ENCODE data around the gene ERMARD. TPM values are rescaled to one million over a fixed set of nuclear protein-coding genes. Genes with fewer than 3 reads are reported as not detected.

ERMARD gene
- 12.2 and 19.0 TPM in 2 replicates for total RNA-seq (2012; rRNA removed)

- peak within 1 kb of the TSS; percentile 99 for H3K9ac ChIP-seq (ENCODE audit: low read depth, low read length)
- H3K4me2 ChIP-seq (ENCODE audit: low read length), result peak within 1 kb of the TSS; percentile 93
- H3K9me3 ChIP-seq (replicated peaks; ENCODE audit: low read length), result no peaks in the 10 kb centered on the region
- H3K4me3 ChIP-seq (ENCODE audit: low read length), result peak within 1 kb of the TSS; percentile 98
- H3K27me3 ChIP-seq (ENCODE audit: control insufficient read depth, insufficient read depth, low read length), result no peaks in the 10 kb centered on the region
- H3K4me1 ChIP-seq (ENCODE audit: control insufficient read depth, insufficient read depth, low read length), result peaks cover 17% of the 10 kb centered on the region
- peaks cover 1% of the 10 kb centered on the region for H3K36me3 ChIP-seq (ENCODE audit: insufficient read depth, low read length)
These were observed at the start of gene ERMARD, which contains the start of gene DYNLT2 for GRCh38 chr6:169751242-169752073. ERMARD (plus strand) TSS chr6:169751622; CDS start chr6:169751658, 36 bp downstream. DYNLT2 (minus strand) TSS chr6:169751572; CDS start chr6:169751458, 114 bp downstream.

GRCh38 chr6:169701954-169702839 is 49.2 kb upstream of the ERMARD start, which contains the start of the genes C6orf120 and WDR27:
C6orf120 (plus strand) TSS chr6:169702126; CDS start chr6:169702460, 334 bp downstream.
WDR27 (minus strand) TSS chr6:169702029; CDS start chr6:169689005, 13,024 bp downstream.
- Histone ChIP-seq H3K9ac (ENCODE audit: low read depth, low read length) (peak within 1 kb of the TSS; percentile 95), H3K4me1 (ENCODE audit: control insufficient read depth, insufficient read depth, low read length) (peaks cover 32% of the 10 kb centered on the region), H3K9me3 (replicated peaks; ENCODE audit: low read length) (no peaks in the 10 kb centered on the region), H3K36me3 (ENCODE audit: insufficient read depth, low read length) (peaks cover 13% of the 10 kb centered on the region), H3K4me2 (ENCODE audit: low read length) (peak within 1 kb of the TSS; percentile 90), H3K4me3 (ENCODE audit: low read length) (peak within 1 kb of the TSS; percentile 82), H3K27me3 (ENCODE audit: control insufficient read depth, insufficient read depth, low read length) (no peaks in the 10 kb centered on the region)

GRCh38 chr6:169702840-169703246 is 48.6 kb upstream of the ERMARD start:
- Histone ChIP-seq H3K4me2 (ENCODE audit: low read length) (peak overlapping the region; percentile 90), H3K27me3 (ENCODE audit: control insufficient read depth, insufficient read depth, low read length) (no peaks in the 10 kb centered on the region), H3K4me3 (ENCODE audit: low read length) (peak overlapping the region; percentile 82), H3K4me1 (ENCODE audit: control insufficient read depth, insufficient read depth, low read length) (peaks cover 32% of the 10 kb centered on the region), H3K36me3 (ENCODE audit: insufficient read depth, low read length) (peaks cover 13% of the 10 kb centered on the region), H3K9ac (ENCODE audit: low read depth, low read length) (peak overlapping the region; percentile 95), H3K9me3 (replicated peaks; ENCODE audit: low read length) (no peaks in the 10 kb centered on the region)

GRCh38 chr6:169707772-169708171 is 43.6 kb upstream of the ERMARD start:
- Histone ChIP-seq H3K36me3 (ENCODE audit: insufficient read depth, low read length) (peaks cover 13% of the 10 kb centered on the region), H3K4me3 (ENCODE audit: low read length) (no peak overlapping the region), H3K4me1 (ENCODE audit: control insufficient read depth, insufficient read depth, low read length) (peaks cover 17% of the 10 kb centered on the region), H3K27me3 (ENCODE audit: control insufficient read depth, insufficient read depth, low read length) (no peaks in the 10 kb centered on the region), H3K4me2 (ENCODE audit: low read length) (no peak overlapping the region), H3K9ac (ENCODE audit: low read depth, low read length) (no peak overlapping the region), H3K9me3 (replicated peaks; ENCODE audit: low read length) (no peaks in the 10 kb centered on the region)

- no peak overlapping the region for H3K9ac ChIP-seq (ENCODE audit: low read depth, low read length)
- peaks cover 13% of the 10 kb centered on the region for H3K36me3 ChIP-seq (ENCODE audit: insufficient read depth, low read length)
- H3K9me3 ChIP-seq (replicated peaks; ENCODE audit: low read length), result no peaks in the 10 kb centered on the region
- H3K27me3 ChIP-seq (ENCODE audit: control insufficient read depth, insufficient read depth, low read length), result no peaks in the 10 kb centered on the region
- H3K4me1 ChIP-seq (ENCODE audit: control insufficient read depth, insufficient read depth, low read length), result peaks cover 2% of the 10 kb centered on the region
- H3K4me3 ChIP-seq (ENCODE audit: low read length), result no peak overlapping the region
- no peak overlapping the region for H3K4me2 ChIP-seq (ENCODE audit: low read length)
These were observed 42.1 kb upstream of the ERMARD start for GRCh38 chr6:169709293-169709692.

GRCh38 chr6:169710009-169710408 is 41.4 kb upstream of the ERMARD start:
- H3K9ac ChIP-seq (ENCODE audit: low read depth, low read length), result no peak overlapping the region
- no peaks in the 10 kb centered on the region for H3K9me3 ChIP-seq (replicated peaks; ENCODE audit: low read length)
- peaks cover 20% of the 10 kb centered on the region for H3K36me3 ChIP-seq (ENCODE audit: insufficient read depth, low read length)
- no peak overlapping the region for H3K4me2 ChIP-seq (ENCODE audit: low read length)
- H3K4me3 ChIP-seq (ENCODE audit: low read length), result no peak overlapping the region
- no peaks in the 10 kb centered on the region for H3K4me1 ChIP-seq (ENCODE audit: control insufficient read depth, insufficient read depth, low read length)
- no peaks in the 10 kb centered on the region for H3K27me3 ChIP-seq (ENCODE audit: control insufficient read depth, insufficient read depth, low read length)

GRCh38 chr6:169714178-169714577 is 37.2 kb upstream of the ERMARD start:
- Histone ChIP-seq H3K9ac (ENCODE audit: low read depth, low read length) (no peak overlapping the region), H3K4me3 (ENCODE audit: low read length) (no peak overlapping the region), H3K9me3 (replicated peaks; ENCODE audit: low read length) (no peaks in the 10 kb centered on the region), H3K4me2 (ENCODE audit: low read length) (no peak overlapping the region), H3K36me3 (ENCODE audit: insufficient read depth, low read length) (peaks cover 25% of the 10 kb centered on the region), H3K27me3 (ENCODE audit: control insufficient read depth, insufficient read depth, low read length) (no peaks in the 10 kb centered on the region), H3K4me1 (ENCODE audit: control insufficient read depth, insufficient read depth, low read length) (no peaks in the 10 kb centered on the region)

- H3K36me3 ChIP-seq (ENCODE audit: insufficient read depth, low read length), result peaks cover 25% of the 10 kb centered on the region
- no peak overlapping the region for H3K9ac ChIP-seq (ENCODE audit: low read depth, low read length)
- H3K4me3 ChIP-seq (ENCODE audit: low read length), result no peak overlapping the region
- H3K9me3 ChIP-seq (replicated peaks; ENCODE audit: low read length), result no peaks in the 10 kb centered on the region
- H3K4me2 ChIP-seq (ENCODE audit: low read length), result no peak overlapping the region
- peaks cover 2% of the 10 kb centered on the region for H3K4me1 ChIP-seq (ENCODE audit: control insufficient read depth, insufficient read depth, low read length)
- H3K27me3 ChIP-seq (ENCODE audit: control insufficient read depth, insufficient read depth, low read length), result no peaks in the 10 kb centered on the region
These were observed 36.8 kb upstream of the ERMARD start for GRCh38 chr6:169714595-169714994.

GRCh38 chr6:169719117-169719516 is 32.3 kb upstream of the ERMARD start:
- Histone ChIP-seq H3K36me3 (ENCODE audit: insufficient read depth, low read length) (peaks cover 21% of the 10 kb centered on the region), H3K4me1 (ENCODE audit: control insufficient read depth, insufficient read depth, low read length) (peaks cover 14% of the 10 kb centered on the region), H3K4me2 (ENCODE audit: low read length) (no peak overlapping the region), H3K27me3 (ENCODE audit: control insufficient read depth, insufficient read depth, low read length) (no peaks in the 10 kb centered on the region), H3K4me3 (ENCODE audit: low read length) (no peak overlapping the region), H3K9me3 (replicated peaks; ENCODE audit: low read length) (no peaks in the 10 kb centered on the region), H3K9ac (ENCODE audit: low read depth, low read length) (no peak overlapping the region)

GRCh38 chr6:169720207-169720855 is 31.1 kb upstream of the ERMARD start:
- no peak overlapping the region for H3K4me2 ChIP-seq (ENCODE audit: low read length)
- H3K4me3 ChIP-seq (ENCODE audit: low read length), result no peak overlapping the region
- H3K9me3 ChIP-seq (replicated peaks; ENCODE audit: low read length), result no peaks in the 10 kb centered on the region
- no peak overlapping the region for H3K9ac ChIP-seq (ENCODE audit: low read depth, low read length)
- H3K36me3 ChIP-seq (ENCODE audit: insufficient read depth, low read length), result peaks cover 12% of the 10 kb centered on the region
- peaks cover 21% of the 10 kb centered on the region for H3K4me1 ChIP-seq (ENCODE audit: control insufficient read depth, insufficient read depth, low read length)
- no peaks in the 10 kb centered on the region for H3K27me3 ChIP-seq (ENCODE audit: control insufficient read depth, insufficient read depth, low read length)

Data from skeletal muscle satellite cell (primary cell).